OCI-LY1 (cell line): Measurements from ENCODE around the gene IAH1.

Experiments used
- EZH2 ChIP-seq: fragments of 200-600 bp; sonication (generic), shearing (Covaris generic); IDR thresholded peaks from 2 replicates; pipeline ENCODE4 v1.8.0; 2017; ENCODE audit warnings: borderline replicate concordance, mixed run types, mild to moderate bottlenecking, antibody characterized with exemption, low read length, moderate library complexity, mixed read lengths
- TF ChIP-seq, protein P1 (sequence below): fragments of 200-600 bp; sonication (generic), shearing (Covaris generic); IDR thresholded peaks from 2 replicates; pipeline ENCODE4 v1.5.1; 2017; ENCODE audit warnings: mild to moderate bottlenecking, antibody characterized with exemption, low read length, moderate library complexity, mixed read lengths

DNA sequence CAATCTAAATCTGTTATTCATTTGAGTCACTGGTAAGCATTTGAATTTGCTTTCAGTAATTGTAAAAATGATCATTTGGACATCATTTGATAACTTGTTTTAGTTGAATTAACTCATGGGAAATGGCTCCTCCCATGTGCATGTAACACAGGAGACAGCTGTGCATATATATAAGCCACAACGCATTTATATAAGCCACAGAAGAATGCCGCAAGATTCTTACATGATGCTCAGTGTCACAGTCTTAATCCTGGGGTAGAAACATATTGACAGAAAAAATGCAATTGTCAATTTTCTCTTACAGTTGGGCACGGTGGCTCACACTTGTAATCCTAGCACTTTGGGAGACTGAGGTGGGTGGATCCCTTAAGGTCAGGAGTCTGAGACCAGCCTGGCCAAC is 13.3 kb upstream of the IAH1 start:
- TF ChIP-seq, protein P1, sequence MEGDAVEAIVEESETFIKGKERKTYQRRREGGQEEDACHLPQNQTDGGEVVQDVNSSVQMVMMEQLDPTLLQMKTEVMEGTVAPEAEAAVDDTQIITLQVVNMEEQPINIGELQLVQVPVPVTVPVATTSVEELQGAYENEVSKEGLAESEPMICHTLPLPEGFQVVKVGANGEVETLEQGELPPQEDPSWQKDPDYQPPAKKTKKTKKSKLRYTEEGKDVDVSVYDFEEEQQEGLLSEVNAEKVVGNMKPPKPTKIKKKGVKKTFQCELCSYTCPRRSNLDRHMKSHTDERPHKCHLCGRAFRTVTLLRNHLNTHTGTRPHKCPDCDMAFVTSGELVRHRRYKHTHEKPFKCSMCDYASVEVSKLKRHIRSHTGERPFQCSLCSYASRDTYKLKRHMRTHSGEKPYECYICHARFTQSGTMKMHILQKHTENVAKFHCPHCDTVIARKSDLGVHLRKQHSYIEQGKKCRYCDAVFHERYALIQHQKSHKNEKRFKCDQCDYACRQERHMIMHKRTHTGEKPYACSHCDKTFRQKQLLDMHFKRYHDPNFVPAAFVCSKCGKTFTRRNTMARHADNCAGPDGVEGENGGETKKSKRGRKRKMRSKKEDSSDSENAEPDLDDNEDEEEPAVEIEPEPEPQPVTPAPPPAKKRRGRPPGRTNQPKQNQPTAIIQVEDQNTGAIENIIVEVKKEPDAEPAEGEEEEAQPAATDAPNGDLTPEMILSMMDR, result no peak
- no peak for TF ChIP-seq EZH2
